Measurements from ENCODE around the gene COG5.
"Not testable (repeated sequence)": the region's sequence is repeated elsewhere in the genome, so short reads cannot be mapped to it uniquely, and the experiment has no call there.

Gene COG5

GRCh38 chr7:107555893-107556292, 7.8 kb downstream of the COG5 start:
- no peak overlapping the region for H3K27ac Mint-ChIP-seq
- no peaks in the 10 kb centered on the region for H3K9me3 Mint-ChIP-seq
- H3K4me3 Mint-ChIP-seq = no peak overlapping the region
- peaks cover 53% of the 10 kb centered on the region for H3K36me3 Mint-ChIP-seq (ENCODE audit: low read depth)
- H3K27me3 Mint-ChIP-seq = no peaks in the 10 kb centered on the region
- peaks cover 35% of the 10 kb centered on the region for H3K4me1 Mint-ChIP-seq (ENCODE audit: low read depth)

- Mint-ChIP-seq H3K4me3 (no peak overlapping the region), H3K9me3 (peaks cover 5% of the 10 kb centered on the region), H3K4me1 (ENCODE audit: low read depth) (peaks cover 18% of the 10 kb centered on the region), H3K36me3 (ENCODE audit: low read depth) (peaks cover 70% of the 10 kb centered on the region), H3K27ac (no peak overlapping the region), H3K27me3 (no peaks in the 10 kb centered on the region)
Measured at GRCh38 chr7:107551936-107552335, 11.8 kb downstream of the COG5 start.

GRCh38 chr7:107544848-107545591, 18.7 kb downstream of the COG5 start:
- peaks cover 49% of the 10 kb centered on the region for H3K36me3 Mint-ChIP-seq (ENCODE audit: low read depth)
- no peak overlapping the region for H3K27ac Mint-ChIP-seq
- no peaks in the 10 kb centered on the region for H3K27me3 Mint-ChIP-seq

GRCh38 chr7:107543338-107543993, 20.3 kb downstream of the COG5 start:
- Mint-ChIP-seq H3K4me3 (no peak overlapping the region), H3K27ac (no peak overlapping the region), H3K4me1 (ENCODE audit: low read depth) (peaks cover 3% of the 10 kb centered on the region)

More at GRCh38 chr7:107544848-107545591, 18.7 kb downstream of the COG5 start:
- Mint-ChIP-seq H3K4me1 (ENCODE audit: low read depth) (peaks cover 7% of the 10 kb centered on the region), H3K9me3 (peaks cover 19% of the 10 kb centered on the region), H3K4me3 (no peak overlapping the region)

GRCh38 chr7:107538001-107538400, 25.7 kb downstream of the COG5 start:
- Mint-ChIP-seq H3K9me3 (peaks cover 6% of the 10 kb centered on the region), H3K27me3 (no peaks in the 10 kb centered on the region), H3K36me3 (ENCODE audit: low read depth) (peaks cover 70% of the 10 kb centered on the region), H3K4me1 (ENCODE audit: low read depth) (peaks cover 17% of the 10 kb centered on the region), H3K27ac (no peak overlapping the region), H3K4me3 (no peak overlapping the region)

More at GRCh38 chr7:107543338-107543993, 20.3 kb downstream of the COG5 start:
- peaks cover 19% of the 10 kb centered on the region for H3K9me3 Mint-ChIP-seq
- peaks cover 58% of the 10 kb centered on the region for H3K36me3 Mint-ChIP-seq (ENCODE audit: low read depth)
- no peaks in the 10 kb centered on the region for H3K27me3 Mint-ChIP-seq

- H3K4me3 Mint-ChIP-seq, H3K9me3 Mint-ChIP-seq, H3K27me3 Mint-ChIP-seq, H3K27ac Mint-ChIP-seq: not testable (repeated sequence)
- Mint-ChIP-seq H3K36me3 (ENCODE audit: low read depth) (peaks cover 71% of the 10 kb centered on the region), H3K4me1 (ENCODE audit: low read depth) (peaks cover 18% of the 10 kb centered on the region)
Measured at GRCh38 chr7:107537228-107537627, 26.5 kb downstream of the COG5 start.

- Mint-ChIP-seq H3K9me3 (peaks cover 6% of the 10 kb centered on the region), H3K4me1 (ENCODE audit: low read depth) (peaks cover 18% of the 10 kb centered on the region), H3K27ac (no peak overlapping the region), H3K27me3 (no peaks in the 10 kb centered on the region), H3K36me3 (ENCODE audit: low read depth) (peaks cover 67% of the 10 kb centered on the region), H3K4me3 (no peak overlapping the region)
Measured at GRCh38 chr7:107534139-107534538, 29.6 kb downstream of the COG5 start.

- Mint-ChIP-seq H3K4me1 (ENCODE audit: low read depth) (peaks cover 18% of the 10 kb centered on the region), H3K9me3 (peaks cover 6% of the 10 kb centered on the region), H3K27me3 (no peaks in the 10 kb centered on the region), H3K27ac (no peak overlapping the region), H3K36me3 (ENCODE audit: low read depth) (peaks cover 53% of the 10 kb centered on the region), H3K4me3 (no peak overlapping the region)
Measured at GRCh38 chr7:107530751-107531150, 33.0 kb downstream of the COG5 start.

GRCh38 chr7:107528461-107528860, 35.3 kb downstream of the COG5 start:
- Mint-ChIP-seq H3K4me3 (no peak overlapping the region), H3K9me3 (no peaks in the 10 kb centered on the region), H3K27me3 (no peaks in the 10 kb centered on the region), H3K4me1 (ENCODE audit: low read depth) (peaks cover 6% of the 10 kb centered on the region), H3K36me3 (ENCODE audit: low read depth) (peaks cover 44% of the 10 kb centered on the region), H3K27ac (no peak overlapping the region)

GRCh38 chr7:107527196-107527595, 36.5 kb downstream of the COG5 start:
- Mint-ChIP-seq H3K27me3 (no peaks in the 10 kb centered on the region), H3K9me3 (no peaks in the 10 kb centered on the region), H3K36me3 (ENCODE audit: low read depth) (peaks cover 46% of the 10 kb centered on the region), H3K4me3 (no peak overlapping the region), H3K27ac (no peak overlapping the region), H3K4me1 (ENCODE audit: low read depth) (no peaks in the 10 kb centered on the region)

- Mint-ChIP-seq H3K9me3 (no peaks in the 10 kb centered on the region), H3K4me1 (ENCODE audit: low read depth) (no peaks in the 10 kb centered on the region), H3K36me3 (ENCODE audit: low read depth) (peaks cover 51% of the 10 kb centered on the region), H3K27me3 (no peaks in the 10 kb centered on the region), H3K27ac (no peak overlapping the region), H3K4me3 (no peak overlapping the region)
Measured at GRCh38 chr7:107526672-107527071, 37.0 kb downstream of the COG5 start.

- no peak overlapping the region for H3K4me3 Mint-ChIP-seq
- H3K27me3 Mint-ChIP-seq = no peaks in the 10 kb centered on the region
- no peak overlapping the region for H3K27ac Mint-ChIP-seq
- no peaks in the 10 kb centered on the region for H3K9me3 Mint-ChIP-seq
- peaks cover 24% of the 10 kb centered on the region for H3K36me3 Mint-ChIP-seq (ENCODE audit: low read depth)
- H3K4me1 Mint-ChIP-seq (ENCODE audit: low read depth) = peaks cover 6% of the 10 kb centered on the region
Measured at GRCh38 chr7:107506674-107507339, 56.9 kb downstream of the COG5 start.

GRCh38 chr7:107505997-107506673, 57.6 kb downstream of the COG5 start:
- peaks cover 6% of the 10 kb centered on the region for H3K4me1 Mint-ChIP-seq (ENCODE audit: low read depth)
- H3K27me3 Mint-ChIP-seq = no peaks in the 10 kb centered on the region
- peaks cover 24% of the 10 kb centered on the region for H3K36me3 Mint-ChIP-seq (ENCODE audit: low read depth)
- no peaks in the 10 kb centered on the region for H3K9me3 Mint-ChIP-seq
- H3K4me3 Mint-ChIP-seq = no peak overlapping the region
- no peak overlapping the region for H3K27ac Mint-ChIP-seq

GRCh38 chr7:107505362-107505761, 58.4 kb downstream of the COG5 start:
- Mint-ChIP-seq H3K4me1 (ENCODE audit: low read depth) (peaks cover 6% of the 10 kb centered on the region), H3K27ac (no peak overlapping the region), H3K9me3 (no peaks in the 10 kb centered on the region), H3K4me3 (no peak overlapping the region), H3K27me3 (no peaks in the 10 kb centered on the region), H3K36me3 (ENCODE audit: low read depth) (peaks cover 24% of the 10 kb centered on the region)

GRCh38 chr7:107503687-107504086, 60.0 kb downstream of the COG5 start:
- Mint-ChIP-seq H3K4me1 (ENCODE audit: low read depth) (peaks cover 6% of the 10 kb centered on the region), H3K9me3 (no peaks in the 10 kb centered on the region), H3K27me3 (no peaks in the 10 kb centered on the region), H3K27ac (no peak overlapping the region), H3K4me3 (no peak overlapping the region), H3K36me3 (ENCODE audit: low read depth) (peaks cover 18% of the 10 kb centered on the region)
